K562 (cell line): ENCODE data around the gene GRAMD1B. TPM values are rescaled to one million over a fixed set of nuclear protein-coding genes. Genes with fewer than 3 reads are reported as not detected.

Experiments
- ATAC-seq: fragments of 200-7000 bp; cut with Tn5 transposase; 3 replicates; pipeline ENCODE4 v1.9.1; 2020; ENCODE audit warnings: moderate library complexity
- BruUV-seq: library from RNA; stranded (reverse); fragments of 400-500 nt; replicated peaks from 2 replicates; lab custom pipeline; 2021; lab: Mats Ljungman, UMichigan
- CTCF ChIA-PET: fragments of 300-600 bp; formaldehyde crosslinking; extraction: SDS; loops from one replicate; lab custom pipeline; 2021; ENCODE audit warnings: low intra/inter-chr PET ratio; lab: Yijun Ruan, JAX
- POLR2A ChIA-PET: fragments of 300-600, 350-650 bp; sonication (Branson Sonifier 250); formaldehyde crosslinking; extraction: SDS; loops from one replicate; lab custom pipeline; 2021; ENCODE audit warnings: antibody characterized with exemption, inconsistent platforms; lab: Yijun Ruan, JAX
- DNase-seq, 4 experiments: peaks; one replicate each; pipeline versions ENCODE4 v3.0.0 to v3.0.0-alpha.2; 2011 to 2018; ENCODE audit warnings: low spot score in 3 of 4, mixed read lengths in 3 of 4; ENCODE audit errors: extremely low read depth in 1 of 4
- FAIRE-seq: peaks from 2 replicates; lab custom pipeline; 2011; peaks lifted over from hg19 to GRCh38; lab: Jason Lieb, UNC
- H2AFZ ChIP-seq: 2 replicates; pipeline ENCODE4 v1.6.0; 2011; ENCODE audit warnings: low read depth, low read length, control low read depth, inconsistent platforms
- H3K27ac ChIP-seq: fragments of 200-600 bp; 3 replicates; pipeline ENCODE4 v1.8.0; 2011; ENCODE audit warnings: low read depth, mild to moderate bottlenecking, control low read depth, inconsistent platforms, low read length, moderate library complexity, mixed read lengths; ENCODE audit errors: extremely low read depth
- H3K27me3 ChIP-seq, 2 experiments: fragments of 300-600 bp in 1 of 2; 2 replicates in 1 of 2; 3 replicates in 1 of 2; pipeline versions ENCODE4 v1.6.0 to v1.8.0; 2011; ENCODE audit warnings: inconsistent platforms in 2 of 2, low read length in 2 of 2, mild to moderate bottlenecking in 1 of 2, mixed read lengths in 1 of 2, moderate library complexity in 1 of 2; ENCODE audit not compliant: control insufficient read depth in 2 of 2, insufficient read depth in 2 of 2
- H3K36me3 ChIP-seq: fragments of 300-600 bp; 3 replicates; pipeline ENCODE4 v1.8.0; 2011; ENCODE audit warnings: mild to moderate bottlenecking, low read length, inconsistent platforms; ENCODE audit not compliant: control insufficient read depth, insufficient read depth
- H3K4me1 ChIP-seq, 2 experiments: fragments of 200-600 bp in 1 of 2; replicated peaks in 1 of 2; 2 replicates in 1 of 2; 3 replicates in 1 of 2; pipeline versions ENCODE4 v1.5.1 to v1.8.0; 2011; ENCODE audit warnings: inconsistent platforms in 2 of 2, low read length in 2 of 2, mild to moderate bottlenecking in 1 of 2, mixed read lengths in 1 of 2, moderate library complexity in 1 of 2; ENCODE audit not compliant: control insufficient read depth in 2 of 2, insufficient read depth in 2 of 2
- H3K4me2 ChIP-seq: 2 replicates; pipeline ENCODE4 v1.6.1; 2011; ENCODE audit warnings: low read length, control low read depth, inconsistent platforms, mixed read lengths; ENCODE audit not compliant: insufficient read depth
- H3K4me3 ChIP-seq: fragments of 200-600 bp; sonication (generic), shearing (Covaris generic); 2 replicates; pipeline ENCODE4 v1.5.1; 2016; ENCODE audit warnings: control low read depth, inconsistent platforms
- H3K79me2 ChIP-seq: fragments of 200-600 bp; 3 replicates; pipeline ENCODE4 v1.8.0; 2011; ENCODE audit warnings: low read length, inconsistent platforms; ENCODE audit not compliant: control insufficient read depth, insufficient read depth
- H3K9ac ChIP-seq, 2 experiments: 2 replicates each; pipeline versions ENCODE4 v1.6.0 to v1.6.1; 2011; ENCODE audit warnings: low read depth in 2 of 2, low read length in 2 of 2, control low read depth in 1 of 2, inconsistent platforms in 1 of 2, mild to moderate bottlenecking in 1 of 2, mixed read lengths in 1 of 2; ENCODE audit not compliant: insufficient read depth in 1 of 2
- H3K9me1 ChIP-seq: one replicate; pipeline ENCODE4 v1.6.0; 2011; ENCODE audit warnings: inconsistent platforms, mild to moderate bottlenecking, low read length, moderate library complexity; ENCODE audit not compliant: control insufficient read depth, insufficient read depth
- H3K9me3 ChIP-seq: replicated peaks from 2 replicates; pipeline ENCODE4 v1.5.1; 2011; ENCODE audit warnings: low read depth, low read length, inconsistent platforms; ENCODE audit not compliant: control insufficient read depth, insufficient read depth
- H4K20me1 ChIP-seq: replicated peaks from 2 replicates; pipeline ENCODE4 v1.6.1; 2011; ENCODE audit warnings: low read length, inconsistent platforms, mixed read lengths; ENCODE audit not compliant: control insufficient read depth, insufficient read depth
- CBFA2T2 ChIP-seq: fragments of 450-650 bp; conservative IDR thresholded peaks from 2 replicates; pipeline ENCODE4 v1.6.1; 2017; ENCODE audit warnings: mild to moderate bottlenecking
- CEBPG ChIP-seq, 3 experiments: fragments of 200-800 bp in 1 of 3; sonication (Bioruptor generic) in 1 of 3; sonication (generic) in 1 of 3; formaldehyde crosslinking in 1 of 3; IDR thresholded peaks in 2 of 3; conservative IDR thresholded peaks in 1 of 3; 2 replicates each; pipeline versions ENCODE4 v1.6.1 to v1.8.0; 2016 to 2022; ENCODE audit warnings: missing compliant biosample characterization in 2 of 3, missing genetic modification characterization in 2 of 3, mild to moderate bottlenecking in 1 of 3, missing genetic modification reagents in 1 of 3
- E2F3 ChIP-seq: fragments of 250-450 bp; sonication (Bioruptor Pico); IDR thresholded peaks from 2 replicates; pipeline ENCODE4 v1.4.0; 2020; ENCODE audit warnings: mild to moderate bottlenecking
- EGR1 ChIP-seq: fragments of 450-650 bp; conservative IDR thresholded peaks from 2 replicates; pipeline ENCODE4 v1.6.1; 2017; ENCODE audit warnings: mild to moderate bottlenecking
- GABPA ChIP-seq: fragments of 200-800 bp; sonication (Bioruptor generic); conservative IDR thresholded peaks from 2 replicates; pipeline ENCODE4 v1.6.1; 2016; ENCODE audit warnings: low read depth, missing genetic modification characterization, missing compliant biosample characterization
- HDAC3 ChIP-seq: fragments of 450-650 bp; IDR thresholded peaks from 2 replicates; pipeline ENCODE4 v1.6.1; 2018; ENCODE audit warnings: borderline replicate concordance, mild to moderate bottlenecking, moderate library complexity; ENCODE audit not compliant: partially characterized antibody
- IRF2 ChIP-seq: sonication (generic); formaldehyde crosslinking; IDR thresholded peaks from 2 replicates; pipeline ENCODE4 v1.8.1; 2022; ENCODE audit warnings: mild to moderate bottlenecking, missing genetic modification reagents
- KDM4B ChIP-seq, 2 experiments: fragments of 450-650 bp in 1 of 2; sonication (generic) in 1 of 2; IDR thresholded peaks; 2 replicates each; pipeline ENCODE4 v1.6.1; 2016 to 2017; ENCODE audit warnings: borderline replicate concordance in 2 of 2, antibody characterized with exemption in 1 of 2, low read depth in 1 of 2, mild to moderate bottlenecking in 1 of 2
- POLR3A ChIP-seq: IDR thresholded peaks from 2 replicates; pipeline ENCODE4 v1.6.1; 2011; ENCODE audit warnings: borderline replicate concordance, mild to moderate bottlenecking, moderate library complexity; ENCODE audit not compliant: insufficient read length, insufficient read depth; ENCODE audit errors: extremely low read depth
- SREBF1 ChIP-seq: fragments of 150-350 bp; IDR thresholded peaks from 2 replicates; pipeline ENCODE4 v1.6.1; 2014; ENCODE audit warnings: antibody characterized with exemption, low read depth, low read length, borderline replicate concordance
- TEAD2 ChIP-seq: fragments of 450-650 bp; IDR thresholded peaks from 2 replicates; pipeline ENCODE4 v1.6.1; 2016; ENCODE audit warnings: missing genetic modification characterization, control low read depth, missing compliant biosample characterization
- TGIF2 ChIP-seq: sonication (generic); formaldehyde crosslinking; IDR thresholded peaks from 2 replicates; pipeline ENCODE4 v1.8.1; 2022; ENCODE audit warnings: mild to moderate bottlenecking, missing genetic modification reagents, moderate library complexity
- ZBED1 ChIP-seq: IDR thresholded peaks from 2 replicates; pipeline ENCODE4 v1.6.1; 2014
- ZNF12 ChIP-seq: sonication (generic); formaldehyde crosslinking; IDR thresholded peaks from 2 replicates; pipeline ENCODE4 v1.4.0; 2020; ENCODE audit warnings: mild to moderate bottlenecking, missing genetic modification reagents
- ZNF24 ChIP-seq: fragments of 450-650 bp; IDR thresholded peaks from 2 replicates; pipeline ENCODE4 v1.6.1; 2016
- ZNF280A ChIP-seq: fragments of 450-650 bp; IDR thresholded peaks from 2 replicates; pipeline ENCODE4 v1.6.1; 2018; ENCODE audit warnings: mild to moderate bottlenecking, low read depth; ENCODE audit not compliant: partially characterized antibody
- WGBS: fragments of 100-300 bp; shearing (Covaris generic); methylation state at CpG from one replicate; pipeline ENCODE4 v1.1.6; 2016; ENCODE audit warnings: low coverage, mixed read lengths; ENCODE audit not compliant: insufficient coverage; ENCODE audit errors: missing lambda C conversion rate; 5-methylcytosine and 5-hydroxymethylcytosine counted together
- in situ Hi-C: fragments of 300-500 bp; cut with MboI; formaldehyde crosslinking; loops from 4 replicates; pipeline ENCODE4 v1.15.0; 2018; ENCODE audit warnings: inconsistent platforms, mixed read lengths
- intact Hi-C: fragments of 100-400 bp; cut with micrococcal nuclease; formaldehyde crosslinking; loops from 2 replicates; pipeline ENCODE4 v1.14.2; 2022
- polyA plus RNA-seq, 8 experiments: library from polyadenylated mRNA; depleted of rRNA in 4 of 8; stranded (reverse) in 5 of 8; unstranded in 3 of 8; fragments of >200 nt; fragmentation: Nextera tagmentation in 2 of 8; fragmentation: Illumina TruSeq in 1 of 8; extraction: Ambion mirVana in 2 of 8; extraction: Trizol in 1 of 8; gene quantifications; 2 replicates each; pipeline versions ENCODE4 v1.2.1 to v1.2.3, GENCODE V29; 2011 to 2014; ENCODE audit warnings: inconsistent platforms in 1 of 8, missing spikeins in 1 of 8
- total RNA-seq, 7 experiments: library from RNA; depleted of rRNA in 6 of 7; stranded (reverse); fragments of >200 nt in 6 of 7; fragmentation: Illumina TruSeq in 2 of 7; extraction: Trizol in 2 of 7; gene quantifications; 2 replicates each; pipeline versions ENCODE4 v1.2.1 to v1.2.3, GENCODE V29; 2011 to 2021; ENCODE audit warnings: low replicate concordance in 1 of 7

The GRAMD1B gene
- total and polyA plus RNA-seq, 9 of the 15 experiments (the other 6 are each of a cell fraction or from before 2014, with no cell fraction given), result 0.31 TPM; not detected in 8

- no peak for TF ChIP-seq POLR3A
- TF ChIP-seq GABPA (tag), result no peak
- no peak for TF ChIP-seq EGR1
- no peak for TF ChIP-seq ZBED1
- no peak for TF ChIP-seq E2F3 (CRISPR knock-in tag)
- no peak for TF ChIP-seq TGIF2 (CRISPR knock-in tag)
- TF ChIP-seq SREBF1, result no peak
- no peak for TF ChIP-seq CBFA2T2
- no peak for TF ChIP-seq ZNF280A
- TF ChIP-seq ZNF24, result no peak
- no peak for TF ChIP-seq ZNF12 (CRISPR knock-in tag)
- TF ChIP-seq CEBPG (CRISPR knock-in tag; IDR thresholded peaks at IDR 0.05), result no peak
- no peak for TF ChIP-seq CEBPG (tag; conservative IDR thresholded peaks at IDR 0.05 in 1 of 2, IDR thresholded peaks at IDR 0.05 in 1 of 2)
- no peak for TF ChIP-seq HDAC3
- no peak for TF ChIP-seq KDM4B (IDR thresholded peaks at IDR 0.05; ENCODE audit: borderline replicate concordance in 2 of 2, low read depth in 1 of 2)
- no peak for TF ChIP-seq TEAD2 (tag)
- TF ChIP-seq IRF2 (CRISPR knock-in tag), result no peak
- ATAC-seq (no peak), FAIRE-seq (no peak), DNase-seq (no peak)
- Histone ChIP-seq H3K27me3 (no peaks in the 10 kb centered on the region), H3K9me3 (no peaks in the 10 kb centered on the region), H3K4me3 (no peak overlapping the region), H3K79me2 (no peaks in the 10 kb centered on the region), H3K4me2 (no peak overlapping the region), H3K27ac (no peak overlapping the region), H3K4me1 (no peaks in the 10 kb centered on the region), H4K20me1 (no peaks in the 10 kb centered on the region; the same call in 1 of the 2 replicates), H3K9me1 (no peaks in the 10 kb centered on the region), H2AFZ (no peak overlapping the region), H3K36me3 (no peaks in the 10 kb centered on the region), H3K9ac (no peak overlapping the region)
- no TSS peak for BruUV-seq
- POLR2A ChIA-PET, result interaction anchor here (0.7 to 0.8 kb wide), 2 partner anchors 10 to 42 kb away, joined by 3 read pairs; no protein-coding TSS in a partner anchor
- CTCF ChIA-PET, result no interaction called here
- intact Hi-C loops, result no loop called here
- WGBS, result 0% methylated on average over 3 of the region's 3 CpGs
- in situ Hi-C loops, result loop anchor here (10.0 kb wide), 1 partner anchor 169 kb away; no protein-coding TSS in a partner anchor
Observed at GRCh38 chr11:123473941-123474677, 44.0 kb downstream of the GRAMD1B start.
